Mesodermal cell (in vitro differentiated cells): ENCODE measurements around the gene PRRT4.

Source experiments
- H3K27ac ChIP-seq: 2 replicates; pipeline ENCODE4 v1.7.0; 2013; ENCODE audit warnings: mild to moderate bottlenecking, low read depth, low read length, moderate library complexity; ENCODE audit not compliant: severe bottlenecking
- H3K36me3 ChIP-seq: 2 replicates; pipeline ENCODE4 v1.7.1; 2013; ENCODE audit warnings: mild to moderate bottlenecking, low read length, moderate library complexity; ENCODE audit not compliant: control insufficient read depth, insufficient read depth
- H3K4me1 ChIP-seq: one replicate; pipeline ENCODE4 v1.7.1; 2013; ENCODE audit warnings: mild to moderate bottlenecking, low read length; ENCODE audit not compliant: insufficient read depth, control insufficient read depth, poor library complexity, severe bottlenecking
- H3K4me3 ChIP-seq: 2 replicates; pipeline ENCODE4 v1.7.0; 2013; ENCODE audit warnings: low read length, control low read depth, mild to moderate bottlenecking; ENCODE audit not compliant: insufficient read depth, poor library complexity, severe bottlenecking; ENCODE audit errors: extremely low read depth
- H3K9me3 ChIP-seq: 2 replicates; pipeline ENCODE4 v1.7.1; 2013; ENCODE audit warnings: mild to moderate bottlenecking, low read length, moderate library complexity; ENCODE audit not compliant: control insufficient read depth
- WGBS, 2 experiments: methylation state at CpG; one replicate each; pipeline ENCODE4 v1.1.5; 2013; ENCODE audit warnings: missing lambda C conversion rate in 2 of 2; ENCODE audit not compliant: insufficient coverage in 2 of 2; 5-methylcytosine and 5-hydroxymethylcytosine counted together

Gene PRRT4

DNA sequence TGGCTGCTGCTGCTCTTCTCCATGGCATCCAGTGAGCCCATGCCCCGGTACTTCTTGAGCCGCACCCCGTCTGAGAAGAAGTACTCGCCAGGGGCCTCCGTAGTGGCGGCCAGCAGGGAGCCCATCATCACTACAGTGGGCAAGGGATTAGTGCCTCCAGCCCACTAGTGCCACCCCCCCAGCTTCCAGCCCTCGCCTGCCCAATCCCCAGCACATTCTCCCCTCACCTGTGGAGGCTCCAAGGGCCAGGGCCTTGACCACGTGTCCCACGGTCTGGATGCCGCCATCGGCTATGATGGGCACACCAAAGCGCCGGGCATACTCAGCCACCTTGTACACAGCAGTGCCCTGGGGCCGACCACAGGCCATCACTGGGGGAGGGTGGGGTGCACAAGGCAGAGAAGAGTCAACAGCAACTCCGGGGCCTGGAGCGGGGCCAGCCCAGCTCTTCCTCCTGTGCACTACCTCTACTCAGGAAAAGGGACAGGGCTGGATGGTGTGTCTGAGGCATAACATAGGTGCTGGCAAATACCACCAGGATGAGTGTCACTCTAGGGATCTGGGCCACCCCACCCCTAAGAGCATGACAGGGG lies 33.5 kb upstream of the PRRT4 start:
- H3K4me3 ChIP-seq: no peak overlapping the region
- peaks cover 47% of the 10 kb centered on the region for H3K36me3 ChIP-seq
- H3K4me1 ChIP-seq: no peaks in the 10 kb centered on the region
- WGBS, 2 experiments: 97% methylated on average over 12 to 13 of the region's 16 CpGs
- no peaks in the 10 kb centered on the region for H3K9me3 ChIP-seq
- H3K27ac ChIP-seq: no peak overlapping the region

- Histone ChIP-seq H3K27ac (no peak overlapping the region), H3K4me1 (no peaks in the 10 kb centered on the region), H3K36me3 (peaks cover 43% of the 10 kb centered on the region), H3K4me3 (no peak overlapping the region), H3K9me3 (no peaks in the 10 kb centered on the region)
- WGBS, 2 experiments: 93 to 96% methylated on average over 16 to 17 of the region's 23 CpGs
Observed at GRCh38 chr7:128393526-128394330, 32.2 kb upstream of the PRRT4 start.

DNA sequence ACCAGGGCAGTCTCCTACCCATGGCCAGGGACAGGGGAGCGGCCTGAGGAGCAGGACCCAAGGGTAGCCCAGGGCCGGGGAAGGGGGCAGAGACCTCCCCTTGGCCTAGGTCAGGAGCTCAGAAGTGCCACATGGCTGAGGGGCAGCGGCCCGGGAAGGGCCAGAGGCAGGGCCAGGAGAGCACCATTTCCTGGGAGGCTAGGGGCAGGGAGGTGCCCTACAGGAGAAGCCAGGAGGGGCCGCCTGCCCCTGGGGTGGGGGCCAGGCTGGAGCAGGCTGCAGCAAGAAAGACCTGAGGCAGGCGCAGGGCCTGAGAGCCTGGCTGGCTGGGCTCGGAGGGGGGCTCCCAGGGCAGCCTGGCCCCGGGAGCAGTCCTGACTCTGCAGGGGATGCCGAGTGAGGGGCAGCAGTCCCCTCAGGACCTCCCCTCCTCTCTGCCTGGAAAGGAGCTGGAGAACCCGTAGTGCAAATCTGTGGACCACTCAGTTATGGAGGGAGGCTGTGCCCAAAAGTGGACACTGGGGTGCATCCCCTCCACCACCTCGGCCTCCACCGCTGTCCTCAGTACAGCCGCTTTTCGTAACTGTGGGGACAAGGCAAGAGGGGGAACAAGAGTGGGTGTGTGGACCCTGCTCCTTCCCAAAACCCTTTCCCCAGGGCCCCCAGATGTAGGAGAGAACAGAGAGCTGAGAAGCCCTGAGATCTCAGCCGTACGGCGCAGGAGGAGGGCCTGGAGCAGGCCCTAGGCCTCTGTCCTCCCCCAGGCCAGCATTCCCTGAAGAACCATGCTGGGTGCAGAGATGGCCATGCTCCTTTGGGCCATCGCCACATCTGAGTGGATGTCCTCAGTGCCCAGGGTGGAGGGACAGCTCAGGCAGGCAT lies 31.2 kb upstream of the PRRT4 start:
- Histone ChIP-seq H3K4me1 (no peaks in the 10 kb centered on the region), H3K27ac (no peak overlapping the region), H3K36me3 (peaks cover 35% of the 10 kb centered on the region), H3K4me3 (no peak overlapping the region), H3K9me3 (no peaks in the 10 kb centered on the region)
- WGBS, 2 experiments: 93 to 98% methylated on average over 10 to 13 of the region's 18 CpGs

- Histone ChIP-seq H3K27ac (no peak overlapping the region), H3K4me1 (no peaks in the 10 kb centered on the region), H3K9me3 (no peaks in the 10 kb centered on the region), H3K4me3 (no peak overlapping the region), H3K36me3 (peaks cover 31% of the 10 kb centered on the region)
- WGBS, 2 experiments: 97 to 100% methylated on average over 4 to 6 of the region's 7 CpGs
Observed at GRCh38 chr7:128391805-128392204, 30.3 kb upstream of the PRRT4 start.

- Histone ChIP-seq H3K27ac (no peak overlapping the region), H3K36me3 (peaks cover 23% of the 10 kb centered on the region), H3K4me3 (no peak overlapping the region), H3K9me3 (no peaks in the 10 kb centered on the region), H3K4me1 (no peaks in the 10 kb centered on the region)
- 90 to 97% methylated on average over 3 of the region's 3 CpGs for WGBS, 2 experiments
Observed at GRCh38 chr7:128390871-128391565, 29.5 kb upstream of the PRRT4 start.

DNA sequence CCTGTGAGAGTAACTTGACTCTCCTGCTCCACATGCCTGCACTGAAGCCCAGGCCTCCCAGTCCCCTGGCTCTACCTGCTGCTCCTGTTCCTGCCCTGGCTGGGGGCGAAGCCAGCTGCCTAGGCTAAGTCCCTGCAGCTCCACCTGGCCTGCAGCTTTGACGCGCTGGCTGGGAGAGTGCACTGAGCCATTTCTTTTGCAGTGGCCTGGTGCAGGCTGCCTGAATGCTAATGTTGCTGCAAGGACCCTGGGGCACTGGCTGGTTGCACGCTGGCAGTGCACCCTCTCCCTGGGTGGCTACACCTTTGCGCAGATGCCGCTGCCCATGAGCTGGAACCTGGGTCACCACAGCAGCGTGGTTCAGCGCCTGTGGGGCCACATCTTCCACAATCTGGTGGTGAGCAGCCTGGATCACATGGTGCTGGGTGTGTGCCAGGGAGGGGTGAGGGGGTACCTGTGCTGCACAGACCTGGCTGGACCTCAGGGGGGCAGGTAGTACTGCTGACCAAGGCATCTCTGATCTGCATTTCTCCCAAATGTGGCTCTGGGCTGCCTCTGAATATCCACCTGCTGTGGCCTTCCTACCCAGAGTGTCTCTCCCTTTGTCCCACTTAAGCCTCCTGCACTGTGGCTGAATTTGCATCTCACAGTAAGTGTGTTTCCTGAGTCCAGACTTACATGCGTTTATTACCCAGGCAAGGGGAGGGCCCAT lies 28.3 kb upstream of the PRRT4 start:
- no peaks in the 10 kb centered on the region for H3K9me3 ChIP-seq
- WGBS, 2 experiments: 85 to 96% methylated on average over 9 of the region's 9 CpGs
- H3K4me3 ChIP-seq: no peak overlapping the region
- no peak overlapping the region for H3K27ac ChIP-seq
- no peaks in the 10 kb centered on the region for H3K4me1 ChIP-seq
- H3K36me3 ChIP-seq: peaks cover 11% of the 10 kb centered on the region

- 100% methylated on average over 1 of the region's 2 CpGs for WGBS, 2 experiments
- Histone ChIP-seq H3K9me3 (no peaks in the 10 kb centered on the region), H3K4me1 (no peaks in the 10 kb centered on the region), H3K27ac (no peak overlapping the region), H3K4me3 (no peak overlapping the region), H3K36me3 (peaks cover 5% of the 10 kb centered on the region)
Observed at GRCh38 chr7:128389085-128389617, 27.7 kb upstream of the PRRT4 start.

DNA sequence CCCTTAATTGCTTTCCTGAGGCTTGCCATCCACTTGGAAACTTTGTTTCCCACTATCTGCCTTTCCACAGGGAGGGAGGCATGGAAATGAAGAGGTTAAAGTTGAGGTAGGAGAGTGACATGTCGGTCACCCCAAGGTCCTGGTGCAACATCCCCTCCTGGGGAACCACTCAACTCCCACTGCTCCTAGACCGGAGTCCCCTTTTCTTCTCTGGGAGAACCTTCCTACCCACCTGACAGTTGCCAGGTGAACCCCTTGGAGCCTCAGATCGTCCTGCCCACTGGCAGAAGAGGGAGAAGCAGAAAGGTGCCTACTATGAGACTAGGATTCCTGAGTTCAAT lies 26.6 kb upstream of the PRRT4 start:
- Histone ChIP-seq H3K9me3 (no peaks in the 10 kb centered on the region), H3K4me1 (no peaks in the 10 kb centered on the region), H3K4me3 (no peak overlapping the region), H3K27ac (no peak overlapping the region), H3K36me3 (peaks cover 4% of the 10 kb centered on the region)
- no CpG with 5 or more reads among the region's 3 CpGs for WGBS, 2 experiments

GRCh38 chr7:128387216-128388144 lies 26.0 kb upstream of the PRRT4 start:
- Histone ChIP-seq H3K4me1 (no peaks in the 10 kb centered on the region), H3K4me3 (no peak overlapping the region), H3K27ac (no peak overlapping the region), H3K36me3 (no peaks in the 10 kb centered on the region), H3K9me3 (no peaks in the 10 kb centered on the region)
- 30 to 38% methylated on average over 19 to 22 of the region's 24 CpGs for WGBS, 2 experiments
